ENCODE data around the gene KSR1.

DNA sequence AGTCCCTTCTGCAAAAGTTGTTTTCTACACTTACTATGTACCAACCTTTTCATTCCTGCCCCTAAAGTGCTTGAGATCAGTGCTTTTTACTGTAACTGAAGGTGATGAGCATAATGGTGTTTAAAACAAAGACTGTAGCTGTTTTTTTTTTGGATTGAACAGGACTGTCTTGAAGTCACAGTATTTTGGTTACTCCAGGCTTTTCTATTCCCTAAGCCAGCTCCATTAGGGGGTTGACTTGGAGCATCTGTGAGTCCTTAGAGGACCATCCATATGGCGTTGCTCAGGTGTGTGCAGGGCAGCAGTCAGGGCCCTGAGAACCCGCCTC, 145.7 kb downstream of the KSR1 start:
- TF ChIP-seq, protein P1, sequence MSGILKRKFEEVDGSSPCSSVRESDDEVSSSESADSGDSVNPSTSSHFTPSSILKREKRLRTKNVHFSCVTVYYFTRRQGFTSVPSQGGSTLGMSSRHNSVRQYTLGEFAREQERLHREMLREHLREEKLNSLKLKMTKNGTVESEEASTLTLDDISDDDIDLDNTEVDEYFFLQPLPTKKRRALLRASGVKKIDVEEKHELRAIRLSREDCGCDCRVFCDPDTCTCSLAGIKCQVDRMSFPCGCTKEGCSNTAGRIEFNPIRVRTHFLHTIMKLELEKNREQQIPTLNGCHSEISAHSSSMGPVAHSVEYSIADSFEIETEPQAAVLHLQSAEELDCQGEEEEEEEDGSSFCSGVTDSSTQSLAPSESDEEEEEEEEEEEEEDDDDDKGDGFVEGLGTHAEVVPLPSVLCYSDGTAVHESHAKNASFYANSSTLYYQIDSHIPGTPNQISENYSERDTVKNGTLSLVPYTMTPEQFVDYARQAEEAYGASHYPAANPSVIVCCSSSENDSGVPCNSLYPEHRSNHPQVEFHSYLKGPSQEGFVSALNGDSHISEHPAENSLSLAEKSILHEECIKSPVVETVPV (CRISPR knock-in tag; IDR thresholded peaks at IDR 0.05) = no peak
- no peak for TF ChIP-seq CREB5 (CRISPR knock-in tag; IDR thresholded peaks at IDR 0.05; ENCODE audit: low read depth)

Measured in SK-N-SH treated with all-trans-retinoic acid at 6 μM for 48 hours (cell line).